Spleen (tissue), 7 donors: ENCODE data around the gene OTUB1.

Source experiments
- POLR2A ChIP-seq, 3 donors: fragments of 450-650 bp; IDR thresholded peaks; one replicate each; pipeline ENCODE4 v1.5.1; 2017; ENCODE audit warnings: antibody characterized with exemption in 3 of 3, mild to moderate bottlenecking in 1 of 3
- POLR2AphosphoS5 ChIP-seq, 3 donors: sonication (generic); formaldehyde crosslinking; IDR thresholded peaks; one replicate each; pipeline ENCODE4 v1.5.1; 2017; ENCODE audit warnings: antibody characterized with exemption in 3 of 3
- TF ChIP-seq, protein P1 (sequence below), 11 experiments: fragments of 200-600 bp in 7 of 11; fragments of 450-650 bp in 4 of 11; sonication (generic) in 4 of 11; IDR thresholded peaks in 8 of 11; conservative IDR thresholded peaks in 3 of 11; 1 replicate in 7 of 11; 2 replicates in 4 of 11; pipeline versions ENCODE4 v1.4.0 to v1.8.0; 2016 to 2021; ENCODE audit warnings: antibody characterized with exemption in 11 of 11, inconsistent platforms in 4 of 11, mild to moderate bottlenecking in 1 of 11
- donor health status: DM: no; HTN: no; CAD: no; lungs with moderate emphysema.
- donor health status: DM: no; HTN: no; CAD: no.
- donor health status: DM: no; HTN: no; CAD: no.

DNA sequence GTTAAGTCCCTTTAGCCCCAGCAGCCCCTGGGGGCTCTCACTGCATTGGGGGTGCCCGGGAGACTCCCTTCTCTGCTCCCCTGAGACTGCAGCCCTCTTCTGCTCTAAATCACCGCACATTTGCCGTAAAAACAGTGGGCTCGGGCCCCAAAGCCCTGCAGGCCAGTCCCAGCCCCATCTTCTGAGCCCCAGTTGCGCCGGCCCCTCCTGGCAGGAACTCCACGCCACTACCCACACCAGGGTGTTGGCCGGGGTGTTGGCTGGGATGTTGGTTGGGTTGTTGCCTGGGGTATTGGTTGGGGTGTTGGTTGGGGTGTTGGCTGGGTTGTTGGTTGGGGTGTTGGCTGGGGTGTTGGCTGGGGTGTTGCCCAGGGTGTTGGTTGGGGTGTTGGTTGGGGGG lies 23.5 kb downstream of the OTUB1 start:
- no peak for TF ChIP-seq POLR2AphosphoS5 (IDR thresholded peaks at IDR 0.05)
- TF ChIP-seq, protein P1, sequence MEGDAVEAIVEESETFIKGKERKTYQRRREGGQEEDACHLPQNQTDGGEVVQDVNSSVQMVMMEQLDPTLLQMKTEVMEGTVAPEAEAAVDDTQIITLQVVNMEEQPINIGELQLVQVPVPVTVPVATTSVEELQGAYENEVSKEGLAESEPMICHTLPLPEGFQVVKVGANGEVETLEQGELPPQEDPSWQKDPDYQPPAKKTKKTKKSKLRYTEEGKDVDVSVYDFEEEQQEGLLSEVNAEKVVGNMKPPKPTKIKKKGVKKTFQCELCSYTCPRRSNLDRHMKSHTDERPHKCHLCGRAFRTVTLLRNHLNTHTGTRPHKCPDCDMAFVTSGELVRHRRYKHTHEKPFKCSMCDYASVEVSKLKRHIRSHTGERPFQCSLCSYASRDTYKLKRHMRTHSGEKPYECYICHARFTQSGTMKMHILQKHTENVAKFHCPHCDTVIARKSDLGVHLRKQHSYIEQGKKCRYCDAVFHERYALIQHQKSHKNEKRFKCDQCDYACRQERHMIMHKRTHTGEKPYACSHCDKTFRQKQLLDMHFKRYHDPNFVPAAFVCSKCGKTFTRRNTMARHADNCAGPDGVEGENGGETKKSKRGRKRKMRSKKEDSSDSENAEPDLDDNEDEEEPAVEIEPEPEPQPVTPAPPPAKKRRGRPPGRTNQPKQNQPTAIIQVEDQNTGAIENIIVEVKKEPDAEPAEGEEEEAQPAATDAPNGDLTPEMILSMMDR (IDR thresholded peaks at IDR 0.05 in 8 of 11, conservative IDR thresholded peaks at IDR 0.05 in 3 of 11), result no peak
- TF ChIP-seq POLR2A (IDR thresholded peaks at IDR 0.05), result no peak
